ENCODE results near the gene GABBR1.

DNA sequence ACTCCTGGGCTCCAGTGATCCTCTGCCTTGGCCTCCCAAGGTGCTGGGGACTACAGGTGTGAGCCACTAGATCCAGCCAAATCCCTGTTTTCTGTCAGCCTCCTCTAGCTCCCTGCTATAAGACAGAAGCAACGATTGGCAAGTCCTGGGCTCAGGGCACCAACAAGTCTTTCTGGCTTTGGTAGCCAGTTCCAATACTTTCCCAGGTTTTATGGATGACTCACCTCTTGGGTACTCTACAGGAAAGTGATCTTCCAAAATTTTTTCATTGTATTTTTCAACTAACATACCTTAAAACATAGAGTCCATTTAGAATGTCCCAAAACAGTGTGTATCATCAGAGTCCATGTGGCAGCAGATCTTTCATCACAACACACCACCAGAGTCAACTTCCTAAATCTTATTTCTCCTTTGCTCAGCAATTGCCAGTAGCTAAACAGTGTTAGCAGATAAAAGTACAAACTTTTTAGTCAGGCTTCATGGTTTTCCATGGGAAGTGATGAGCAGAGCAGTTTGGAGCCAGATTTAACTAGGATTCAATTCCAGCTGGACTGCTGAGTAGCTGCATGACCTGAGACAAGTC lies 13.3 kb downstream of the GABBR1 start:
- TF ChIP-seq CTCF (IDR thresholded peaks at IDR 0.05; ENCODE audit: extremely low read depth in 1 of 2, insufficient read depth in 1 of 2, low read depth in 1 of 2, low read length in 2 of 2) (no peak), POLR2A (IDR thresholded peaks at IDR 0.05; ENCODE audit: low read depth, low read length) (no peak), EZH2 (IDR thresholded peaks at IDR 0.05; ENCODE audit: borderline replicate concordance, low read depth, low read length, severe bottlenecking) (no peak), MYC (IDR thresholded peaks at IDR 0.05; ENCODE audit: low read depth, low read length) (no peak)

All from endothelial cell of umbilical vein (primary cell).